KMS-11 (cell line): ENCODE measurements around the gene KRTAP10-11.

ENCODE experiments used
- H2AFZ ChIP-seq: fragments of 200-600 bp; sonication (generic); 2 replicates; pipeline ENCODE4 v1.6.1; 2016; ENCODE audit warnings: antibody characterized with exemption, mixed run types, low read depth
- H3K27ac ChIP-seq: fragments of 200-600 bp; sonication (generic); 2 replicates; pipeline ENCODE4 v1.6.1; 2016; ENCODE audit warnings: mild to moderate bottlenecking, mixed run types
- H3K27me3 ChIP-seq: fragments of 200-600 bp; sonication (generic); 2 replicates; pipeline ENCODE4 v1.6.1; 2017; ENCODE audit warnings: mild to moderate bottlenecking, low read depth, mixed run types, moderate library complexity; ENCODE audit not compliant: insufficient read depth
- H3K36me3 ChIP-seq: fragments of 200-600 bp; sonication (generic); 2 replicates; pipeline ENCODE4 v1.6.1; 2017; ENCODE audit warnings: mild to moderate bottlenecking, mixed run types; ENCODE audit not compliant: insufficient read depth
- H3K4me1 ChIP-seq: fragments of 200-600 bp; sonication (generic); 2 replicates; pipeline ENCODE4 v1.6.1; 2016; ENCODE audit warnings: mild to moderate bottlenecking, low read depth, mixed run types; ENCODE audit not compliant: poor library complexity, severe bottlenecking
- H3K4me2 ChIP-seq: fragments of 200-600 bp; sonication (generic); 2 replicates; pipeline ENCODE4 v1.7.0; 2016; ENCODE audit warnings: mild to moderate bottlenecking, mixed run types
- H3K4me3 ChIP-seq: fragments of 200-600 bp; sonication (generic); IDR thresholded peaks from 2 replicates; pipeline ENCODE4 v1.6.1; 2017; ENCODE audit warnings: low read depth, low read length, mixed read lengths; ENCODE audit not compliant: insufficient read depth
- H3K79me2 ChIP-seq: fragments of 200-600 bp; sonication (generic); 2 replicates; pipeline ENCODE4 v1.6.1; 2016; ENCODE audit warnings: low read depth, mixed run types; ENCODE audit not compliant: insufficient read depth
- H3K9ac ChIP-seq: fragments of 200-600 bp; sonication (generic); 2 replicates; pipeline ENCODE4 v1.6.1; 2016; ENCODE audit warnings: mild to moderate bottlenecking, mixed run types
- H4K20me1 ChIP-seq: fragments of 200-600 bp; sonication (generic); 2 replicates; pipeline ENCODE4 v1.6.1; 2016; ENCODE audit warnings: mild to moderate bottlenecking, mixed run types; ENCODE audit not compliant: insufficient read depth
- CTCF ChIP-seq: fragments of 200-600 bp; sonication (generic); conservative IDR thresholded peaks from 2 replicates; pipeline ENCODE4 v1.6.1; 2017; ENCODE audit warnings: low read depth, mild to moderate bottlenecking, antibody characterized with exemption, low read length, moderate library complexity, mixed read lengths

KRTAP10-11 gene

GRCh38 chr21:44628707-44629391 lies 17.4 kb upstream of the KRTAP10-11 start:
- peaks cover 10% of the 10 kb centered on the region for H3K27me3 ChIP-seq
- H2AFZ ChIP-seq, result no peak overlapping the region
- TF ChIP-seq CTCF, result no peak
- H3K4me3 ChIP-seq, result no peak overlapping the region
- H4K20me1 ChIP-seq, result no peaks in the 10 kb centered on the region
- H3K27ac ChIP-seq, result no peak overlapping the region
- H3K4me2 ChIP-seq, result no peak overlapping the region
- H3K79me2 ChIP-seq, result no peaks in the 10 kb centered on the region
- no peaks in the 10 kb centered on the region for H3K36me3 ChIP-seq
- no peak overlapping the region for H3K9ac ChIP-seq
- no peaks in the 10 kb centered on the region for H3K4me1 ChIP-seq

- H3K4me2 ChIP-seq, result no peak overlapping the region
- no peak for TF ChIP-seq CTCF
- peaks cover 7% of the 10 kb centered on the region; the same call in 1 of the 2 replicates for H3K27me3 ChIP-seq
- no peaks in the 10 kb centered on the region for H4K20me1 ChIP-seq
- no peak overlapping the region for H3K27ac ChIP-seq
- H3K36me3 ChIP-seq, result no peaks in the 10 kb centered on the region
- H3K79me2 ChIP-seq, result no peaks in the 10 kb centered on the region
- no peaks in the 10 kb centered on the region for H3K4me1 ChIP-seq
- no peak overlapping the region for H2AFZ ChIP-seq
- H3K9ac ChIP-seq, result no peak overlapping the region
- no peak overlapping the region for H3K4me3 ChIP-seq
Observed at GRCh38 chr21:44630440-44630839, 15.8 kb upstream of the KRTAP10-11 start.

- Histone ChIP-seq H3K79me2 (no peaks in the 10 kb centered on the region), H3K36me3 (no peaks in the 10 kb centered on the region), H3K4me3 (no peak overlapping the region), H3K9ac (no peak overlapping the region), H3K27me3 (peaks cover 12% of the 10 kb centered on the region; the same call in 1 of the 2 replicates), H3K4me2 (no peak overlapping the region), H3K4me1 (no peaks in the 10 kb centered on the region), H3K27ac (no peak overlapping the region), H2AFZ (no peak overlapping the region), H4K20me1 (no peaks in the 10 kb centered on the region)
- no peak for TF ChIP-seq CTCF
Observed at GRCh38 chr21:44632067-44632466, 14.1 kb upstream of the KRTAP10-11 start.

- Histone ChIP-seq H3K27me3 (peaks cover 15% of the 10 kb centered on the region; the same call in 1 of the 2 replicates), H3K9ac (no peak overlapping the region)
- no peak for TF ChIP-seq CTCF
Observed at GRCh38 chr21:44636209-44637017, 9.8 kb upstream of the KRTAP10-11 start.

More at GRCh38 chr21:44636209-44637017, 9.8 kb upstream of the KRTAP10-11 start:
- Histone ChIP-seq H3K4me1 (no peaks in the 10 kb centered on the region), H3K36me3 (no peaks in the 10 kb centered on the region), H3K27ac (no peak overlapping the region), H3K79me2 (no peaks in the 10 kb centered on the region), H2AFZ (no peak overlapping the region), H4K20me1 (no peaks in the 10 kb centered on the region), H3K4me2 (no peak overlapping the region), H3K4me3 (no peak overlapping the region)
